ENCODE measurements around the gene MSANTD2.

The MSANTD2 gene

DNA sequence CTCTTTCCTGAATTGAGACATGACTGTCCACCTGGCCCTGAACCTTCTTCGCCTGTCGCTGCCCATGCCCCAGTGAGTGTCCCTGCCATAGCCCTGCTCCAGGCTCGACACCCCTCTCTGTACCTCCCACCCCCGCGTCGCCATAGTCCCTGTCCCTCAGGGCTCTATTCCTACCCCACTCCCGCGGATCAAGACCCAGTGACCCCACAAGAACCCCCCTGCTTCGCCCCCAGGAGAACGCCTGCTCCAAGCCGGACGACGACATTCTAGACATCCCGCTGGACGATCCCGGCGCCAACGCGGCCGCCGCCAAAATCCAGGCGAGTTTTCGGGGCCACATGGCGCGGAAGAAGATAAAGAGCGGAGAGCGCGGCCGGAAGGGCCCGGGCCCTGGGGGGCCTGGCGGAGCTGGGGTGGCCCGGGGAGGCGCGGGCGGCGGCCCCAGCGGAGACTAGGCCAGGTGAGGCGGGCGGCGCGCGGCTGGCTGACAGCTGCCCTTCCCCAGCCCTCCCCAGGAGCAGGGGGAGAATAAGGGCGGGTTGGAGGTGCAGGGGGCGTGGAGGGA lies 54.9 kb downstream of the MSANTD2 start:
- Mint-ChIP-seq H3K27me3 (ENCODE audit: low read depth) (peaks cover 100% of the 10 kb centered on the region), H3K4me3 (peak overlapping the region; percentile 66 to 74 (median 68)), H3K36me3 (ENCODE audit: low read depth) (no peaks in the 10 kb centered on the region), H3K27ac (no peak overlapping the region), H3K4me1 (peaks cover 19% of the 10 kb centered on the region), H3K9me3 (no peaks in the 10 kb centered on the region)
- TF ChIP-seq, protein P1, sequence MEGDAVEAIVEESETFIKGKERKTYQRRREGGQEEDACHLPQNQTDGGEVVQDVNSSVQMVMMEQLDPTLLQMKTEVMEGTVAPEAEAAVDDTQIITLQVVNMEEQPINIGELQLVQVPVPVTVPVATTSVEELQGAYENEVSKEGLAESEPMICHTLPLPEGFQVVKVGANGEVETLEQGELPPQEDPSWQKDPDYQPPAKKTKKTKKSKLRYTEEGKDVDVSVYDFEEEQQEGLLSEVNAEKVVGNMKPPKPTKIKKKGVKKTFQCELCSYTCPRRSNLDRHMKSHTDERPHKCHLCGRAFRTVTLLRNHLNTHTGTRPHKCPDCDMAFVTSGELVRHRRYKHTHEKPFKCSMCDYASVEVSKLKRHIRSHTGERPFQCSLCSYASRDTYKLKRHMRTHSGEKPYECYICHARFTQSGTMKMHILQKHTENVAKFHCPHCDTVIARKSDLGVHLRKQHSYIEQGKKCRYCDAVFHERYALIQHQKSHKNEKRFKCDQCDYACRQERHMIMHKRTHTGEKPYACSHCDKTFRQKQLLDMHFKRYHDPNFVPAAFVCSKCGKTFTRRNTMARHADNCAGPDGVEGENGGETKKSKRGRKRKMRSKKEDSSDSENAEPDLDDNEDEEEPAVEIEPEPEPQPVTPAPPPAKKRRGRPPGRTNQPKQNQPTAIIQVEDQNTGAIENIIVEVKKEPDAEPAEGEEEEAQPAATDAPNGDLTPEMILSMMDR (IDR thresholded peaks at IDR 0.05; ENCODE audit: unreplicated experiment in 3 of 3), result no peak

DNA sequence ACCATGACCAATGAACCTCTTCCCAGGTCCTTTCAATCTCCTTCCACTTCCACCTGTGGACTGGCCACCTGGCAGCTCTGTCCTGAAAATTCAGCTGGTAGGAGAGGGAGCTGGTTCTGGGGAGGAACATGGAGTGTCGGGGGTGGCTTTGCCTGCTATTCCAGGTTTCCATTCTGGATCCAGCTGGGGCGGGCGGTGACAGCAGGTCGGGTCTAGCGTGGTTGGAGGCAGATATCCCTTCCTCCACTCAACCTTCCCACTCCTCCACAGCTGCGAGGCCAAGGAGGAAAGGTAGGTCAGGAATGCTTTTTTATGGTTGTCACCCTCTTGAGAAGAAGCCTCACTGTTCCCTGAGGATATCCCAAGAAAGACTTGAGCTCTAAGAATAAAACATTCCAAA lies 57.2 kb downstream of the MSANTD2 start:
- Mint-ChIP-seq H3K4me3 (no peak overlapping the region), H3K4me1 (peaks cover 30% of the 10 kb centered on the region), H3K36me3 (ENCODE audit: low read depth) (no peaks in the 10 kb centered on the region), H3K9me3 (no peaks in the 10 kb centered on the region), H3K27me3 (ENCODE audit: low read depth) (peaks cover 100% of the 10 kb centered on the region), H3K27ac (peak overlapping the region in 1 of 3 experiments; percentile 70)
- TF ChIP-seq, protein P1 (IDR thresholded peaks at IDR 0.05; ENCODE audit: unreplicated experiment in 3 of 3), result no peak

DNA sequence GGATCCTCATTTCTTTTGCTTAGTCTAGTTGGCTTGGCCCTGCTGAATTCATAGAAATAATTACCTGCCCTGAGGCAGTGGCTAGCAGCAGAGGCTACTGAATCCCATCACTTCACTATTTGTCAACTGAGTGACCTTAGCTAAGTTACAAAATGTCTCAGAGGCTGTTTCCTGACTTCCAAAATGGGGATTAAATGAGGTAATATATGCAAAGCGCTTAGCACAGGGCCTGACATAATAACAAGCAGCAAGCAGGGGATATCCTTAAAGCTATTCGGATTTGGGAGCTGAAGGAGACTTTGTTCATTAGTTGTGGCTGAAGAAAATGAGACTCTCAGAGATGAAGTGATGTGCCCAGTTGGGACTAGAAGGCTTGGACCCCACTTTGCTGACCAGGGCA lies 57.7 kb downstream of the MSANTD2 start:
- H3K27ac Mint-ChIP-seq, result no peak overlapping the region
- TF ChIP-seq, protein P1 (IDR thresholded peaks at IDR 0.05; ENCODE audit: unreplicated experiment in 3 of 3), result no peak
- H3K36me3 Mint-ChIP-seq (ENCODE audit: low read depth), result no peaks in the 10 kb centered on the region
- peaks cover 30% of the 10 kb centered on the region for H3K4me1 Mint-ChIP-seq
- peaks cover 100% of the 10 kb centered on the region for H3K27me3 Mint-ChIP-seq (ENCODE audit: low read depth)
- no peaks in the 10 kb centered on the region for H3K9me3 Mint-ChIP-seq
- H3K4me3 Mint-ChIP-seq, result no peak overlapping the region

DNA sequence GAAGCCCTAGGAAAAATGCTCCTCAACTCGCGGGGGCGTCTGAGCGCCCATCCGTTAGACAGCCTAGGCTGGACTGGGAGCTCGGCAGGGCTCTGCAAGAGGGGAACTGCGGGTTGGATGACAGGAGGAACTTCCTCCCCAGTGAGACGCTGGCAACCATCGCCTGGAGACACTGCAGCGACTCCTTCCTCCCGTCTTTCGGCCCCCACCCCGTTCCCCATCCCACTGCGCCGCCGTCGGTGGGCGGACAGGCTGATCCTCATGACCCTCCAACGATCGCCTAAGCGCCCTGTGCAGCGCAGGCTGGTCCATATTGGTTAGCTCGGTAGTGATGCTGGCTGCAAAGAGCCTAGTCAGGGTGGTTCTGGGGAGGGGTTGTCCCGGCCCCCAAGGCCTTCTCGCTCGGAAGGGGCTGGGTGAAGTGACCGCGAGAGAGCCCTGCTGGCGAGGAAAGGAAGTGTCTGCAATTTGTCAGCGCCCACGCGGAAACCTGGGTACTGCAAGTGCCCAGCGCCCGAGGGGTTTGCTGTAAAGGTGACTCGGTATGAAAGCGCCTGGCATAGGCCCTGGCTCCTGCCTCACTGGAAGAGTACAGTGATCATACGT lies 59.8 kb downstream of the MSANTD2 start:
- H3K4me3 Mint-ChIP-seq, result peak overlapping the region; percentile 78 to 88 (median 85)
- H3K36me3 Mint-ChIP-seq (ENCODE audit: low read depth), result no peaks in the 10 kb centered on the region
- TF ChIP-seq, protein P1 (IDR thresholded peaks at IDR 0.05; ENCODE audit: unreplicated experiment in 3 of 3), result peak; percentile 47 to 56 (median 50)
- H3K4me1 Mint-ChIP-seq, result peaks cover 16% of the 10 kb centered on the region
- H3K27ac Mint-ChIP-seq, result no peak overlapping the region
- no peaks in the 10 kb centered on the region for H3K9me3 Mint-ChIP-seq
- peaks cover 99% of the 10 kb centered on the region for H3K27me3 Mint-ChIP-seq (ENCODE audit: low read depth)

DNA sequence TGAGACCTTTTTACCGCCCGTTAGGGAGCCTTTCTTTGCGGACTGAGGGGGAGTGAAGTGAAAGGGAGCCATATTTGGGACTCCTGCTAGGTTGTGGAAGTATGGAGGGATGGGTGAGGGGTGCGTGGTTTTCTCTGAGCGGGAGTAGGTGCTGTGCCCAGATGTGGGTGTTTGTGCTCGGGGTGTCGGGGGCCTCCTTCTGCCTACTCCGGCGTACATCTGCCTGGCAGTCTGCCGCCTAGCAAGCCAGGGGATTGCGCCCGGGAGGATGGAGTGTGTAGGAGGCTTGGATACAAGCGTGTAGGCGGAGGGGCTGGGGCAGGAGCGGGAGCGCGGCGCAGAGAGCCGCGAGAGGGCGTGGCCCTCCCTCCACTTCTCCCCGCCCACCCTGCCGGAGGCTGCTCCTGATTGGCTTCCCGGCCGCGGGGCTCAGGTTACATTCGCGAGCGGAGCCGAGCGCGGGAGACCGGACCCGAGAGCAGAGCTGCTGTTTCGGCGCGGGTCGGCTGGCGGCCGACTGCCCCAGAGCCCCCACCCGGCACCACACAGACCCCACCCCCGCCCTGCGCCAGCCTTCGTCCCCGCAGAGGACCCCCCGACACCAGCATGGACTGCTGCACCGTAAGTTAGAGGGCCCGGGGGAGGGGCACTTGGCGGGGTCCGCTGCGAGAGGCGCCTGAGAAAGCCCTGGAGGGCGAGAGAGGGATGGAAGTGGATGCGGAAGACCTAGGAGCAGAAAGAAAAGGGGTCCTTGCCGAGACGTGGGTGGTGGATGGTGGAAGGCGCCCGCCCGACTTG lies 60.5 kb downstream of the MSANTD2 start, which contains the start of gene NRGN:
TSS of gene NRGN (plus strand) at position 464 of the 798 bp plus-strand sequence. CDS start at position 607, 143 bp downstream.
- Mint-ChIP-seq H3K9me3 (no peaks in the 10 kb centered on the region), H3K4me1 (peaks cover 11% of the 10 kb centered on the region), H3K27ac (peak within 1 kb of the TSS; percentile 19 to 33 (median 19)), H3K4me3 (peak within 1 kb of the TSS; percentile 78 to 88 (median 85)), H3K27me3 (ENCODE audit: low read depth) (peaks cover 99% of the 10 kb centered on the region), H3K36me3 (ENCODE audit: low read depth) (no peaks in the 10 kb centered on the region)
- TF ChIP-seq, protein P1 (IDR thresholded peaks at IDR 0.05; ENCODE audit: unreplicated experiment in 3 of 3), result no peak
